Effector memory CD4-positive, alpha-beta T cell (primary cell): ENCODE measurements around the gene MTERF4.

ENCODE experiments used
- DNase-seq, 3 donors: peaks; one replicate each; pipeline ENCODE4 v3.0.0-alpha.2; 2020
- H3K27ac ChIP-seq: 2 replicates; pipeline ENCODE4 v1.7.0; 2013; ENCODE audit warnings: mild to moderate bottlenecking, low read length, moderate library complexity; ENCODE audit not compliant: insufficient read depth, poor library complexity, severe bottlenecking
- H3K27me3 ChIP-seq: replicated peaks from 2 replicates; pipeline ENCODE4 v1.7.0; 2013; ENCODE audit warnings: mild to moderate bottlenecking, low read length; ENCODE audit not compliant: insufficient read depth, control insufficient read depth, poor library complexity, severe bottlenecking
- H3K36me3 ChIP-seq: 2 replicates; pipeline ENCODE4 v1.7.0; 2013; ENCODE audit warnings: mild to moderate bottlenecking, low read length, moderate library complexity; ENCODE audit not compliant: control insufficient read depth, insufficient read depth
- H3K4me1 ChIP-seq: 2 replicates; pipeline ENCODE4 v1.7.0; 2013; ENCODE audit warnings: low read length, mild to moderate bottlenecking; ENCODE audit not compliant: control insufficient read depth, insufficient read depth, poor library complexity, severe bottlenecking
- H3K4me3 ChIP-seq: 2 replicates; pipeline ENCODE4 v1.7.0; 2013; ENCODE audit warnings: low read length, low read depth, mild to moderate bottlenecking; ENCODE audit not compliant: insufficient read depth, poor library complexity, severe bottlenecking
- H3K9me3 ChIP-seq: 2 replicates; pipeline ENCODE4 v1.7.0; 2013; ENCODE audit warnings: mild to moderate bottlenecking, low read length, moderate library complexity; ENCODE audit not compliant: control insufficient read depth

Gene MTERF4

GRCh38 chr2:241070361-241070760 lies 31.7 kb downstream of the MTERF4 start:
- H3K4me1 ChIP-seq, result no peaks in the 10 kb centered on the region
- peaks cover 15% of the 10 kb centered on the region for H3K36me3 ChIP-seq
- H3K27me3 ChIP-seq, result no peaks in the 10 kb centered on the region
- no peaks in the 10 kb centered on the region for H3K9me3 ChIP-seq
- H3K4me3 ChIP-seq, result no peak overlapping the region
- no peak for DNase-seq
- H3K27ac ChIP-seq, result no peak overlapping the region

GRCh38 chr2:241069821-241070281 lies 32.2 kb downstream of the MTERF4 start:
- Histone ChIP-seq H3K4me3 (no peak overlapping the region), H3K4me1 (no peaks in the 10 kb centered on the region), H3K27ac (no peak overlapping the region), H3K27me3 (no peaks in the 10 kb centered on the region), H3K9me3 (no peaks in the 10 kb centered on the region), H3K36me3 (peaks cover 10% of the 10 kb centered on the region)
- no peak for DNase-seq

- no peak overlapping the region for H3K4me3 ChIP-seq
Measured at GRCh38 chr2:241068942-241069810, 32.9 kb downstream of the MTERF4 start.

DNA sequence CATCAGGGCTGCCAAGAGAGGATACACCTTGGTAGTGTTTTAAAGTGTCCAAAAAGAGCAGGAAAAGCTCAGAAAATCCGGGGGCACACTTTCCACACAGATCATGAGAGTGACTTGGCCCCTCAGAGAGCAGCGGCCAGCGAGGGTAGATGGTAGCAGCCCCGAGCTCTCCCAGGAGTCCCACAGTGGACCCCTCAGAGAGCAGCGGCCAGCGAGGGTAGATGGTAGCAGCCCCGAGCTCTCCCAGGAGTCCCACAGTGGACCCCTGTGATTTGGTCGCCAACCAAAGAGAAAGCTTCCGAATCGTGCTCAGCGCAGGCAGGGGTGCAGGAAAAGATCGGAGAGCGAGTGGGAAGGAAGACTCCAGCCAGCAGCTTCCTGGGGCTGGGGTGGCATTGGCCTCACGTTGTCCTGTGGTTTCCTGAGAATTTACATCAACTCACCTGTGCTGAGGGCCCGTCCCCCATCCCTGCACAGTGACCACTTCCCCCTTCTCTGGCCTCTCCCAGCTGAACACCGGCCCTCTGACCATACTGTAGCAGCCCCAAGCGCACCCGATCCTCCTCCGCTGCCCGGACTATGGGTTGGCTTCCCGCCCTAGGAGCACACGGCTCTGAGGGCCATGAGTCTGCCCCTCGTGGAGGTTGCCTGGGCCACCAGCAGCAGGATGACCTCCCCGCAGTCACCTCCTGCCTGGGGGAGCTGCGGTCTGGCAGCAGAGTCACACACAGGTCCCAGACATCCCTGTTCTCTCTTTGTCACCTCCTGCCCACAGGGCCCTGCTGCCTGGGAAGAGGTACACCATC lies 33.7 kb downstream of the MTERF4 start:
- no peaks in the 10 kb centered on the region for H3K36me3 ChIP-seq

More at GRCh38 chr2:241068942-241069810, 32.9 kb downstream of the MTERF4 start:
- Histone ChIP-seq H3K27ac (no peak overlapping the region), H3K4me1 (no peaks in the 10 kb centered on the region), H3K27me3 (no peaks in the 10 kb centered on the region), H3K9me3 (no peaks in the 10 kb centered on the region), H3K36me3 (peaks cover 3% of the 10 kb centered on the region)
- no peak for DNase-seq

GRCh38 chr2:241067501-241068135 lies 34.5 kb downstream of the MTERF4 start:
- no peak for DNase-seq
- Histone ChIP-seq H3K27me3 (no peaks in the 10 kb centered on the region), H3K4me1 (peaks cover 8% of the 10 kb centered on the region)

More for the DNA sequence above, 33.7 kb downstream of the MTERF4 start:
- Histone ChIP-seq H3K27ac (no peak overlapping the region), H3K4me3 (no peak overlapping the region), H3K4me1 (peaks cover 7% of the 10 kb centered on the region), H3K9me3 (no peaks in the 10 kb centered on the region), H3K27me3 (no peaks in the 10 kb centered on the region)
- DNase-seq, result no peak

DNA sequence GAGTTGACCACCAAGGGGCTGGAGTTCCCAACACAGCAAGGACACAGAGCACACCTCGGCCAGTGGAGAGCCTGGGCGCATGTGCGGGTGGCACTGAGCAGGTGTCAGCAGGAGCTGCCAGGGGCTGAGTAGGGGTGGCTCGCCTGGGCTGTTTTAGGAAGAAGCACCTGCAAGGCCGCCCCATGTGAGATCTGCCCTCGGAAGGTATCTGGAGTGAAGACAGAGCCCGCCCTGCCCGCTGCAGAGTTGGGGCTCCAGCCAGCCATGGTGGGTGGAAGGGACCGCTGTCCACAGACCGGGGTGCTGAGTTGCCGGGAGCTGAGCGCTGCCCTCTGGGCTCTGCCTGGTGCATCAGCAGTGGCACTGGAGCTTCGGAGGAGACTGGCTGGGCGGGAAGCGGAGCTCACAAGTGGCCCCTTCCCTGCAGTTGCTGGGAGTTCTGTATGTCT lies 35.2 kb downstream of the MTERF4 start:
- no peak for DNase-seq

More at GRCh38 chr2:241067501-241068135, 34.5 kb downstream of the MTERF4 start:
- Histone ChIP-seq H3K27ac (no peak overlapping the region), H3K9me3 (no peaks in the 10 kb centered on the region), H3K36me3 (no peaks in the 10 kb centered on the region), H3K4me3 (no peak overlapping the region)

GRCh38 chr2:241066171-241066892 lies 35.8 kb downstream of the MTERF4 start:
- no peak for DNase-seq
- no peak overlapping the region for H3K4me3 ChIP-seq
- no peaks in the 10 kb centered on the region for H3K9me3 ChIP-seq
- H3K27ac ChIP-seq, result no peak overlapping the region
- H3K27me3 ChIP-seq, result no peaks in the 10 kb centered on the region
- H3K36me3 ChIP-seq, result no peaks in the 10 kb centered on the region
- H3K4me1 ChIP-seq, result peaks cover 8% of the 10 kb centered on the region

More for the DNA sequence above, 35.2 kb downstream of the MTERF4 start:
- Histone ChIP-seq H3K9me3 (no peaks in the 10 kb centered on the region), H3K4me1 (peaks cover 8% of the 10 kb centered on the region), H3K36me3 (no peaks in the 10 kb centered on the region), H3K27me3 (no peaks in the 10 kb centered on the region), H3K4me3 (no peak overlapping the region), H3K27ac (no peak overlapping the region)

DNA sequence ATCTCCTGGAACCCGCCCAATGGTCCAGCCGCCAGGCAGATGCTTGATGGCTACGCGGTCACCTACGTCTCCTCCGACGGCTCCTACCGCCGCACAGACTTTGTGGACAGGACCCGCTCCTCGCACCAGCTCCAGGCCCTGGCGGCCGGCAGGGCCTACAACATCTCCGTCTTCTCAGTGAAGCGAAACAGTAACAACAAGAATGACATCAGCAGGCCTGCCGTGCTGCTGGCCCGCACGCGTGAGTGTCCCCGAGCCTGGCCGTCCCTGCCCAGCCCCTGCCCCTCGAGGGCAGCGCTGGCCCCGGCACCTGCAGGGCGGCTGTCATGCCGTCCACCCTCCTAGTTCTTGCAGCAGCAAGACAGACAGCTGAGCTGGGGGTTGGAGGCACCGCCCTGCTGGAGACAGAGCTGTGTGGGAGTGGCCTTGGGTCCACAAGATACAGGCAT lies 36.7 kb downstream of the MTERF4 start:
- Histone ChIP-seq H3K36me3 (no peaks in the 10 kb centered on the region), H3K4me3 (no peak overlapping the region), H3K4me1 (peaks cover 8% of the 10 kb centered on the region), H3K9me3 (no peaks in the 10 kb centered on the region), H3K27ac (no peak overlapping the region), H3K27me3 (no peaks in the 10 kb centered on the region)
- no peak for DNase-seq

- Histone ChIP-seq H3K27ac (no peak overlapping the region), H3K4me1 (peaks cover 8% of the 10 kb centered on the region), H3K27me3 (no peaks in the 10 kb centered on the region), H3K4me3 (no peak overlapping the region), H3K36me3 (no peaks in the 10 kb centered on the region), H3K9me3 (no peaks in the 10 kb centered on the region)
- no peak for DNase-seq
Measured at GRCh38 chr2:241064802-241065354, 37.2 kb downstream of the MTERF4 start.
